Esophagus muscularis mucosa (tissue), 3 donors: ENCODE data around the gene ITSN2.

Experiments used
- POLR2A ChIP-seq: fragments of 450-650 bp; IDR thresholded peaks from one replicate; pipeline ENCODE4 v1.6.1; 2017; ENCODE audit warnings: antibody characterized with exemption, moderate library complexity, mild to moderate bottlenecking, low read depth
- TF ChIP-seq, protein P1 (sequence below), 3 experiments: fragments of 200-600 bp in 2 of 3; fragments of 450-650 bp in 1 of 3; sonication (generic) in 2 of 3; IDR thresholded peaks; one replicate each; pipeline ENCODE4 v1.5.1; 2017 to 2019; ENCODE audit warnings: antibody characterized with exemption in 3 of 3, mild to moderate bottlenecking in 2 of 3, moderate library complexity in 1 of 3

DNA sequence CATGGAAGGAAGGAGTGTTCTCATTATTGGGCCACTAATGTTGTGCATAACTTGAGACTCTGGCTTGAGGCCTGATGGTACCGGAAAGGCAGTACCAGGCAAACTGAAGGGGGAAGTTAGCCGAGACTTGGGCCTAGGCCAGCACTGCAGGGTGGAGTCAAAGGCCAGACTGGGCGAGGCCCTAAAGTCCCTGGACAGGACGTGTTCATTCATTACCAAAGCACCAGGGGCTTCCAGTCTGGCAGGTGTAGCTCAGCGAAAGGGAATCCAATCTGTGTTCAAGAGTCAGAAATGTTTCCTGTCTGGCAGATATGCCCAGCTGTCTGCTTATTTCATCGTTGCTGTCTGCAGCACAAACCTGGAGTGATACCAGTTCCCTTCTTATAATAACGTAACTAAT lies 4.7 kb upstream of the ITSN2 start:
- TF ChIP-seq, protein P1, sequence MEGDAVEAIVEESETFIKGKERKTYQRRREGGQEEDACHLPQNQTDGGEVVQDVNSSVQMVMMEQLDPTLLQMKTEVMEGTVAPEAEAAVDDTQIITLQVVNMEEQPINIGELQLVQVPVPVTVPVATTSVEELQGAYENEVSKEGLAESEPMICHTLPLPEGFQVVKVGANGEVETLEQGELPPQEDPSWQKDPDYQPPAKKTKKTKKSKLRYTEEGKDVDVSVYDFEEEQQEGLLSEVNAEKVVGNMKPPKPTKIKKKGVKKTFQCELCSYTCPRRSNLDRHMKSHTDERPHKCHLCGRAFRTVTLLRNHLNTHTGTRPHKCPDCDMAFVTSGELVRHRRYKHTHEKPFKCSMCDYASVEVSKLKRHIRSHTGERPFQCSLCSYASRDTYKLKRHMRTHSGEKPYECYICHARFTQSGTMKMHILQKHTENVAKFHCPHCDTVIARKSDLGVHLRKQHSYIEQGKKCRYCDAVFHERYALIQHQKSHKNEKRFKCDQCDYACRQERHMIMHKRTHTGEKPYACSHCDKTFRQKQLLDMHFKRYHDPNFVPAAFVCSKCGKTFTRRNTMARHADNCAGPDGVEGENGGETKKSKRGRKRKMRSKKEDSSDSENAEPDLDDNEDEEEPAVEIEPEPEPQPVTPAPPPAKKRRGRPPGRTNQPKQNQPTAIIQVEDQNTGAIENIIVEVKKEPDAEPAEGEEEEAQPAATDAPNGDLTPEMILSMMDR (IDR thresholded peaks at IDR 0.05) = no peak
- no peak for TF ChIP-seq POLR2A
